ENCODE results near the gene AJAP1.

DNA sequence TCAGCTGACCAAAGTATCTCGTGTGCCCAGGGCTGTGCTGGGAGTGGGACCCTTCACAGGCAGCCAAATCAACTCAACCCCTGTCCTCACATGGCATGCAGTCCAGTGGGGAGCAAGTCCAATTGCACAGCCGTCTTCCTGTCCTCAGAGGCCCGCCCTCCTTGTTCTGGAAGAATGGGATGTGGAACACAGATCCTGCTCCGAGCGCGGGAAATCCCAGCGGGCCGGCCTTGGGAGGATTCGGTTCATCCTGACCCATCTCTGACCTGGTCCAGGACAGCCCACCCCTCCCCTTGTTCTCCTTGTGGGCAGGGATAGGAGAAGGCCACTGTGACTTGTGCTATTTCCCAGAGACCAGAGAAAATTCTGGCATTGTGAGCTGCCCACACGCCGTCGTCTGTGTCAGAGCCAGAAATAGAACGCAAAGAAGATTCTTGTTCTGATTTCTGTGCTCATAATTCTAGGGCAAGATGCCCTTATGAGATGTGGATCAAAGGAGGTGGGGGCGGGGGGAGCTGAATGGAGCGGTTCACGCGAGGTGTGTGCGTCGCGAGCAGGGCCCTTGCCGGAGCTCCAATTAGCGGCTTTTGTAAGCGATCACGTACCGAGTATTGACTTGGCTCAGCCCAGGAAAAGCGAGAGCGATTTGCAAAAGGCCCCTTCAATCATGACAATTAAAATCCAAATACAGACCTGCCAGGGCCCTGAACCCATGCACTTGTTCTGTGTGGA is 79.2 kb downstream of the AJAP1 start:
- TF ChIP-seq EZH2 (IDR thresholded peaks at IDR 0.05; ENCODE audit: borderline replicate concordance, insufficient read depth, low read length, poor library complexity, severe bottlenecking) (no peak), POLR2AphosphoS5 (IDR thresholded peaks at IDR 0.05) (no peak), SMC3 (conservative IDR thresholded peaks at IDR 0.05; ENCODE audit: poor library complexity) (no peak)
- TF ChIP-seq, protein P1, sequence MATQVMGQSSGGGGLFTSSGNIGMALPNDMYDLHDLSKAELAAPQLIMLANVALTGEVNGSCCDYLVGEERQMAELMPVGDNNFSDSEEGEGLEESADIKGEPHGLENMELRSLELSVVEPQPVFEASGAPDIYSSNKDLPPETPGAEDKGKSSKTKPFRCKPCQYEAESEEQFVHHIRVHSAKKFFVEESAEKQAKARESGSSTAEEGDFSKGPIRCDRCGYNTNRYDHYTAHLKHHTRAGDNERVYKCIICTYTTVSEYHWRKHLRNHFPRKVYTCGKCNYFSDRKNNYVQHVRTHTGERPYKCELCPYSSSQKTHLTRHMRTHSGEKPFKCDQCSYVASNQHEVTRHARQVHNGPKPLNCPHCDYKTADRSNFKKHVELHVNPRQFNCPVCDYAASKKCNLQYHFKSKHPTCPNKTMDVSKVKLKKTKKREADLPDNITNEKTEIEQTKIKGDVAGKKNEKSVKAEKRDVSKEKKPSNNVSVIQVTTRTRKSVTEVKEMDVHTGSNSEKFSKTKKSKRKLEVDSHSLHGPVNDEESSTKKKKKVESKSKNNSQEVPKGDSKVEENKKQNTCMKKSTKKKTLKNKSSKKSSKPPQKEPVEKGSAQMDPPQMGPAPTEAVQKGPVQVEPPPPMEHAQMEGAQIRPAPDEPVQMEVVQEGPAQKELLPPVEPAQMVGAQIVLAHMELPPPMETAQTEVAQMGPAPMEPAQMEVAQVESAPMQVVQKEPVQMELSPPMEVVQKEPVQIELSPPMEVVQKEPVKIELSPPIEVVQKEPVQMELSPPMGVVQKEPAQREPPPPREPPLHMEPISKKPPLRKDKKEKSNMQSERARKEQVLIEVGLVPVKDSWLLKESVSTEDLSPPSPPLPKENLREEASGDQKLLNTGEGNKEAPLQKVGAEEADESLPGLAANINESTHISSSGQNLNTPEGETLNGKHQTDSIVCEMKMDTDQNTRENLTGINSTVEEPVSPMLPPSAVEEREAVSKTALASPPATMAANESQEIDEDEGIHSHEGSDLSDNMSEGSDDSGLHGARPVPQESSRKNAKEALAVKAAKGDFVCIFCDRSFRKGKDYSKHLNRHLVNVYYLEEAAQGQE (IDR thresholded peaks at IDR 0.05; ENCODE audit: borderline replicate concordance): no peak
- TF ChIP-seq, protein P2, sequence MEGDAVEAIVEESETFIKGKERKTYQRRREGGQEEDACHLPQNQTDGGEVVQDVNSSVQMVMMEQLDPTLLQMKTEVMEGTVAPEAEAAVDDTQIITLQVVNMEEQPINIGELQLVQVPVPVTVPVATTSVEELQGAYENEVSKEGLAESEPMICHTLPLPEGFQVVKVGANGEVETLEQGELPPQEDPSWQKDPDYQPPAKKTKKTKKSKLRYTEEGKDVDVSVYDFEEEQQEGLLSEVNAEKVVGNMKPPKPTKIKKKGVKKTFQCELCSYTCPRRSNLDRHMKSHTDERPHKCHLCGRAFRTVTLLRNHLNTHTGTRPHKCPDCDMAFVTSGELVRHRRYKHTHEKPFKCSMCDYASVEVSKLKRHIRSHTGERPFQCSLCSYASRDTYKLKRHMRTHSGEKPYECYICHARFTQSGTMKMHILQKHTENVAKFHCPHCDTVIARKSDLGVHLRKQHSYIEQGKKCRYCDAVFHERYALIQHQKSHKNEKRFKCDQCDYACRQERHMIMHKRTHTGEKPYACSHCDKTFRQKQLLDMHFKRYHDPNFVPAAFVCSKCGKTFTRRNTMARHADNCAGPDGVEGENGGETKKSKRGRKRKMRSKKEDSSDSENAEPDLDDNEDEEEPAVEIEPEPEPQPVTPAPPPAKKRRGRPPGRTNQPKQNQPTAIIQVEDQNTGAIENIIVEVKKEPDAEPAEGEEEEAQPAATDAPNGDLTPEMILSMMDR (IDR thresholded peaks at IDR 0.05; ENCODE audit: poor library complexity, severe bottlenecking): no peak

Data from neural cell (in vitro differentiated cells).